Stimulated activated CD8-positive, alpha-beta memory T cell treated with anti-CD3 and anti-CD28 coated beads, Interleukin-12 subunit alpha, Interleukin-12 subunit beta, amount 100 ng/mL, for 24 hours (primary cell): ENCODE data around the gene CADM2.

Experiments
- DNase-seq: peaks from one replicate; pipeline ENCODE4 v3.0.0-alpha.2; 2020; ENCODE audit errors: extremely low read depth

Gene CADM2

DNA sequence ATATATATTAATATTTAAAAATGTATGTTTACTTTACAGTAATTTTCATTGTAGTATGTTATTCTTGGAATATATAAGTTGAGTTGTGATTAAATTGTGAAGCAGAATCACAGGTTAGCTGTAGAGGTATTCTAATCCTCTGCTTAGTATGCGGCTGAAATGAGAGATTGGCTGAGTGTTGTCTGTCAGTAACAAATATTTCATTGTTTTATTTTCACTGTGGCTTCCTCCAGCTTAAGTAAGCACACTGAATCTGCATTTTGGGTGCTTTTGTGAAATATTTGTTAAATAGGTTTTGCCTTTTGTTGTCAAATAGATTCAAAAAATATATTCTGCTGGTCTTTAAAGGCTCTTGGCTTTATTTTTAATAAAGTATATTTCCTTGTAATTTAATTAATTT lies 357.5 kb downstream of the CADM2 start:
- no peak for DNase-seq

DNA sequence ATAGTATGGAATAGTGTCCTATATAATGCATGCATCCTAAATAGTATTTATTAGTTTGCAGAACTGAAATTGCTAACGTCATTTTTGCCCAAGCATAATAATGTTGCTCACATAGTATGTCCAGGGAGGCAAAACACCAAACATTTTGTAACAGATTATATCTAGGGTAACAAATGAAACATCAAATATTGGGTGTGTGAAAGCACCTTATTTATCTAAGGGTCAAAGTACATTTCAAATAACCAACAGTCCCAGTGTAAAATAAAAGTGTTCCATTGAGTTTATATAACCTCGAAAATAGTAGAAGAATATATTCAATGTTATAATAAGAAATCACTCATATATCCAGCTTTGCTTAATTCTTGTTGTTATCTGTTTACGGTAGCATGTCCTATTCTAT lies 363.1 kb downstream of the CADM2 start:
- DNase-seq = no peak

DNA sequence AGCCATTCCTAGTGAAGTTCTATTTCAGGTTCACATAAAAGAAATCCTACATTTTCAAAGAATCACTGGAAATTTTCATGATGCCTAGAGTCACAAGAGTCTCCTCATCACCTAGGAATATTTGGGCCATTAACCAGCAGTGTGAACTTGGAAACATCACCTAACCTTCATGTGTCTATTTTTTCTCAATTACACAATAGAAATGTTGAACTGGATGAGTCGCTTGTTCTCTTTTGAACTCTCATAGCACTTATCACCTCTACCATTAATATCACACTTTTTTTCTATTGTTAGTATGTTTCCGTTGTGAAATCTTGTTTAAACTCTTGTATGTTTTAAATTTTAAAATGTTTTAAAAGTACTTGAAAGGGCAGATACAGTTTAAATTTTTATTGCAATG lies 371.3 kb downstream of the CADM2 start:
- DNase-seq = no peak

DNA sequence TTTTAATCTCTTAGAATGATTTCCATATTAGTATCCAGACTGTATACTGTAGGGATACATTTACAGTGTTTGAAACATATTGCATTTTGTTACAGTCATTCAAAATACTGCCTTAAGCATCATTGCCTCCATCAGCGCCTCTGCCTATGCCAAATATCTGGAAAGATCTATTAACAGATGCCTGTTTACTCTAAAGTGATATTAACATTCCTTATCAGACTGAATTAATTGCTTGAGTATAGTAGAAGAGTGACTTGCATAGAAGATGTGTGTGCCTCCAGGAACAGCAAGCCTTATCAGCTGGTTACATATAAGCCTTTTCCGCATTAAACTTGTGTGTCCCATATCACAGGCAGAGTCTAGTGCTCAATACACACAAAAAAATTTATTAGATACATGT lies 379.1 kb downstream of the CADM2 start:
- DNase-seq = no peak

DNA sequence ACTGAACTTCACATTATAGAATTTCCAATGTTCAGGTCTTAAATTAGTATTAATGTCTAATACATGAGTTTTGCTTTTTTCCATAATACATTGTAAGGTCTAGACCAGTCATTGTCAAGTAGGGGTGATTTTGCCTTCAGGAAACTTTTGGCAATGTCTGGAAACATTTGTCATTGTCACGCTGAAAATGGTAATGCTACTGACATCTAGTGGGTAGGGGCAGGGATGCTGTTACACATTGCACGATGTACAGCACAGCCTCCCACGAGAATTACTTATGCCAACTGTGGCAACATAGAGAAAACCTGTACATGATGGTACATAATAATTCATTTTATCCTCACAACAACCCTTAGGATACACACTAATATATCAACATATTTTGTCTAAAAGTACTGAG lies 384.1 kb downstream of the CADM2 start:
- DNase-seq = no peak

- DNase-seq = no peak
These were observed 396.8 kb downstream of the CADM2 start for GRCh38 chr3:85355572-85355971.

- DNase-seq = no peak
These were observed 402.1 kb downstream of the CADM2 start for GRCh38 chr3:85360742-85361387.

- no peak for DNase-seq
These were observed 405.6 kb downstream of the CADM2 start for GRCh38 chr3:85364296-85364909.

DNA sequence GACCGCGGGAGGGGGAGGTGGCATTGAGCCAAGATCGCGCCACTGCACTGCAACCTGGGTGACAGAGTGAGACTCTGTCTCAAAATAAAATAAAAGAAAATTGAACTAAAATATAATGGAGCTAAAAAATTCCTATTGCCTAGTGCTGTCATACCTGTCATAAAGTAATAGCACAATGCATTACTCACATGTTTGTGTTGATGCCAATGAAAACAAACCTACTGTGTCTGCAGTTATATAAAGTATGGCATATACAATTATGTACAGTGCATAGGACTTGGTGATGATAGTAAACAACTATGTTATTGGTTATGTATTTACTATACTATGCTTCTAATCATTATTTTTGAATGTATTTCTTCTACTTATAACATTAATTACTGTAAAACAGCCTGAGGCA lies 411.6 kb downstream of the CADM2 start:
- DNase-seq = no peak

DNA sequence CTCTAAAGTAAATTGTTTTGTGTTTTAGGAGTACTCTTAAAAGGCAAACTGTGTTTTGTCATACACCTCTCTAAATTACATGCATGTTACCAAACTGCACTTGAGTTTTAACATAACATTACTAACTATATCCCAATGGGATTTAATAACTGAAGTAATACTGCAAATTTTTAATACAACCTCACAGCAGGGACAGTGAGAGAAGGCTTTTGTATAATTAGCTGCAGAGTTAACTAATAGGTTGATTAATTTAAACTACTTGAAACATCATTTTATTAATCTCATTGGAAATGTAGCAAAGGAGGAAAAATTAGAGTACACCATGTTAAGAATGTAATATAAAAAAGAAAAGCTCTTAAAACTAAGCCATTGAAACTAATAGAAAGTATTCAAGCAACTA lies 417.3 kb downstream of the CADM2 start:
- DNase-seq = no peak

DNA sequence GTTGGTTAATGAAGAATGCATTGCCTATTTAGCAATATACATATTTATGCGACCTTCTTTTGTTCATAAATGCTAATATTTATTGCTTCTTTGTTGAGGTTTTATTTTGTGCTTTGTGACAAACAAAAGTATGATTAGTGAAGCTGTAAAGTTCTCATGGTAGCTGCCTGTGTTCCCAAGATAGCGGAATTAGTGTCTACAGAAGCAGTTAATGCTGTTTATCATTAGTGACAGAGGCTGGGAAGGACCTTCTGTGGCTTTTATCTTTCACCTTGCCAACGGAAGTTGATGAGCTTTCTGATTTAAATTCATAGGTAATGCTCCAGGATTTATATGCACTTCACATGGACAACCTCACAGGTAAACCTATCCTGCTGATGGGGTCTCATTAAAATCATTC lies 418.3 kb downstream of the CADM2 start:
- DNase-seq = no peak

DNA sequence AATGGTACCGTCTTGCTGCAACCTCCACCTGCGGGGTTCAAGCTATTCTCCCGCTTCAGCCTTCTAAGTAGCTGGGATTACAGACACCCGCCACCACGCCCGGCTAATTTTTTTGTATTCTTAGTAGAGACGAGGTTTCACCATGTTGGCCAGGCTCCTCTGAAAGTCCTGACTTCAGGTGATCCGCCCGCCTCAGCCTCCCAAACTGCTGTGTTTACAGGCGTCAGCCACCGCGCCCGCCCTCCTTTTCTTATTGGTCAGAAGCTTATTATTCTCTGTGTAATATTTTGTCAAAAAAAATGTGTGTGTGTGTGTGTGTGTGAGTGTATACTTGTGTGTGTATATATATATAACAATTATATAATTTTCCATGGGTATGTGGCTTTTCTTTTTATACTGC lies 425.6 kb downstream of the CADM2 start:
- no peak for DNase-seq

DNA sequence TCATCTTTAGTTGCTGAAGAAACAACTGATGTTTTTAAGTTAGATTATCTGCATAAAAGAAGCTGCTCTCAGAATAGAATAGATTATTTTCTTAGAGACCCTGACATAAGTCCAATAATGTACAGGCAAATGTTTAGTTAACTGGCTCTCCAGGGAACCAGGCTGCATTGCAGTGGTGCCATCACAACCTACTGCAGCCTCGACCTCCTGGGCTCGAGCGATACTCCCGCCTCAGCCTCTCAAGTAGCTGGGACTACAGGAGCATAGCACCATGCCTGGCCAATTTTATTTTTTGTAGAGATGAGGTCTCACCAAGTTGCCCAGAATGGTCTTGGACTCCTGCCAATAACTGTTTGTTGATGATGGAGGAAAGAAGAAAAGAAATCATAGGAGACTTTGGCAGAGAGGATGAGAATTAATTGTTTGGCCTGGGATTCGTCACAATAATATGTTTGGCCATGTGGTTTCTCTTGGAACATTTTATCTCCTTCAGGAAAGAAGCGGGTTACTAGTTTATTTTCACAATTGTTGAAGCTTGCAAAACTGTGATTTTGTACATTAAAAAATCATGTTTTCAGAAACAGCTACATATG lies 429.2 kb downstream of the CADM2 start:
- DNase-seq = no peak

DNA sequence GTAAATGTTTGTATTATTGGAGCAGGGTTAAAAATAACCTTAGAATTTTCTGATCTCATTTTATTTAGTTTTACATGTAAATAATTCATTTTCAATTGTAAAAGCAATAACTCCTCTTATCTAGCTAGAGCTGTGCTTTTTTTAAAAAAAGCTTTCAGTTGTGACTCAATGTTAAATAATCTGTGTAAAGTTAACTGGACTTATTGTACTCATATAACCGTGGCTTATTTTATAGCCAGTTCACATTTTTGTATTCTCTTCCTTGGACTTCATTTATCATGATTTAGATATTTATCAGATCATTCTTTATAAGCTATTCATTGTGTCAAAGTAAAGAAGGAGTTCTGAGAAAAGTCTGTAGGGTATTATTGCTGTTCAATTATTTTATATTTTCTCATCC lies 435.6 kb downstream of the CADM2 start:
- no peak for DNase-seq

DNA sequence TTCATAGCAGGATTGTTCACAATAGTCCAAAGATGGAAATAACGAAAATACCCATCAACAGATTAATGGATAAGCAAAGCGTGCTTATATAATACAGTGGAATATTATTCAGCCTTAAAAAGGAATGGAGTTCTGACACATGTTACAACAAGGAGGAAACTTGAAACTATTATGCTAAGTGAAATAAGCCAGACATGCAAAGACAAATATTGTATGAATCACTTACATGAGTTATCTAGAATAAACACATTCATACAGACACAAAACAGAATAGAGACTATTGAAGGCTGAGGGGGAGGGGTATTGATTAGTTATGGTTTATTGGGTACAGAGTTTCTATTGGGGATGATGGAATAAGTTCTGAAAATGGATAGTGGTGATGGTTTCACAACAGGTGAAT lies 438.6 kb downstream of the CADM2 start:
- no peak for DNase-seq

DNA sequence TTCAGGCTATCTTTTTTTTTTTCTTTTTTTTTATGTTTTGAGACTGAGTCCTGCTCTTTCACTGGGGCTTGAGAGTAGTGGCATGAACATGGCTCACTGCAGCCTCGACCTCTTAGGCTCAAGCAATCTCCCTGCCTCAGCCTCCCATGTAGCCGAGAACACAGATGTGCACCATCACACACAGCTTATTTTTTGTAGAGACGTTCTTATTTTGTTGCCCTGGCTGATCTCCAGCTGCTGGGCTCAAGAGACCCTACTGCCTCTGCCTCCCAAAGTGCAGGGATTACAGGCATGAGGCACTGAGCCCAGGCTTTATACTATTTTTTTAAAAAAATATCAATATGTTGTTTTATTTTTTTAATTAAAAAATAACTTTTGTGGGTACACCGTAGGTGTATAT lies 467.3 kb downstream of the CADM2 start:
- DNase-seq = no peak

- no peak for DNase-seq
These were observed 468.7 kb downstream of the CADM2 start for GRCh38 chr3:85427467-85427866.

DNA sequence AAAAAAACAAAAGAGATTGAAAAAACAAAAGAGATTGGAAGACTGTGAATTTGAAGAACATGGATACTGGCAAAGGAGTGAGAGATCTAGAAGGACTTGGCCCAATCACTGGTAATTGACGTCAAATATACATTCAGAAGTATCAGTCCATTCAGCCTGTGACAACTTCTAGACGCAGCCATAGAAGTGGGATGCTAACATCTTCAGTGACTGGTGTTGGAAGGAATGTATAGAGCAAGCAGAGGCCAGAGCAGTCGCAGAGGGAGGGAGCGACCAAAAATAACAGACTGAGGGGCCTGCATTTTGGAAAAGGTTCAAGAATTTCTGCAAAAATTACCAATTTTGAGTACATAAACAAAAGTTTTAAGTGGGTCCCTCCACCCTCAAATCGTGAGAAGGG lies 473.3 kb downstream of the CADM2 start:
- no peak for DNase-seq

DNA sequence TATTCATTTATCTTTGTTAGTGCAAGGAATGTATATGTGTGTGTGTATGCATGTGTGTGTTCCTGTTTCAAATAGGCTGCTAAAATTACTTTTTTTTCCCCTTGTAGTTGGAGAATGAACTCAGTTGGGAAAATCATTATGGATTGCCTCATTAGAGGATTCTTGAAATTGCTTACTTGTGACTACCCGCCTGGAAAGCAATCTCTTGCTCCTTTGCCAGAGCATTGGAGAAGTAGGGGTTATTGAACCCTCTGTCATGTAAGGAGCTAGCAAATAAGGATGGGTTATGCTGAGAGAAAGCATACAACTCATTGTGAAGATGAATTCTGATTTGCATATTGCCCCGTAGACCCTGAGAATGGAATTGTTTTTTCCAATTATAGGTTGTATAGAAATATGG lies 474.5 kb downstream of the CADM2 start:
- no peak for DNase-seq

- DNase-seq = no peak
These were observed 496.9 kb downstream of the CADM2 start for GRCh38 chr3:85455561-85456200.

GRCh38 chr3:85474241-85474640 lies 515.5 kb downstream of the CADM2 start:
- no peak for DNase-seq

DNA sequence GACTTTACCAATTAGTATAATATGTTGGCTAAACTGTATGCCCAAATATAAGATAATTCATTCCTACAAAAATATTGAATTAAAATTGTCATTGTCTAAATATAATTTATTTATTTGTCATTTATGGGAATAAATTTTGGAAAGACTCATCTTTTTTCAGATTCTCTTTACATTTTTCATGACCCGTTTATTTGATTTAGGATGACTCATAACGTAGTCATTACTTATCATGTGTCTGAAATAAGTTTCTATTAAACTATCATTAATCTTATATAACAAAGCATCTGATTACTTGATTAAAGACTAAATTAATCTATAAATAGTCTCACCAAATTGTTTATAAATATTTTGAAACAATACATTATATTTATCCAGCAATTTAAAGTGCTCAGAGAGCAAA lies 516.6 kb downstream of the CADM2 start:
- DNase-seq = no peak

DNA sequence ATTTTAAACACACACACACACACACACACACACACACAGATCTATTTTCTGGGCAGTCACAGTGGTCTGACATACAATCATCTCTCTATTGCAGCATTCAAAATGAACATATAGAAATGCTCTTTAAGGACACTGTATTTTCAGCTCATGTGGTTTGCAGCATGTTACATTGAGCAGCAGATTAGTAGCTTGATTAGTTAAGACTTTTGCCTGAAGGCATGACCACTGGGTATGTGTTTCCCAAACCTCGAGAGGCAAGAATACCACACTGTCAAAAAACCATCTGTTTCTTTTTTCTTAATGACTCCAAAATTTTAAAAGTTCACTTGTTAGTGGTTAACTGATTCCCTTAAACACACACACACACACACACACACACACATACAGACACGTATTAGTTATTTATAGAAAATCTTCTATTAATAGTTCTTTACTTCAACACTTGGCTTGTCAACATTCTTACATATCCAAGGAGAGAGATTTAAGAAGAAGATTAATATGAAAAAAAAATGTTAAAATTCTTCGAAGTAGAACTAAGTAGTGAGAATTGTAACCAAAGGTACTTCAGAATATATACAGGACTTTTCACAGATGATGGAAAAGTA lies 518.2 kb downstream of the CADM2 start:
- no peak for DNase-seq
